Measurements from ENCODE around the gene PLAGL1.
"Not testable (repeated sequence)": the region's sequence is repeated elsewhere in the genome, so short reads cannot be mapped to it uniquely, and the experiment has no call there.

PLAGL1 gene

DNA sequence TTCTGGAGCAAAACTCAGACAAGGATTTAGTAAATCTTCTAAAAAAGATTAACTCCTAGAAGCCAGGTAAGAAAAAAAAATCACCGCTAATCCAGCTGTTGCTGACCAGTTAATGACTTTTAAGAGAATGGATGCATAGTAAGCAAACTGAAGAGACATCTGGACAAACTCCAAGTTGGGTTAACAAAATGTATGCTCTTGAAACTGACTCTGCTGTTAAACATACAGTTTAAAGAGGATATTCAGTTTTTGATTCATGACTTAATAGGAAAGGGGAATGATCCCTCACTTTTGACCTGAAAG lies 70.4 kb downstream of the PLAGL1 start:
- no peak overlapping the region for H3K4me3 ChIP-seq (ENCODE audit: low read depth, low read length)
- TF ChIP-seq, protein P1, sequence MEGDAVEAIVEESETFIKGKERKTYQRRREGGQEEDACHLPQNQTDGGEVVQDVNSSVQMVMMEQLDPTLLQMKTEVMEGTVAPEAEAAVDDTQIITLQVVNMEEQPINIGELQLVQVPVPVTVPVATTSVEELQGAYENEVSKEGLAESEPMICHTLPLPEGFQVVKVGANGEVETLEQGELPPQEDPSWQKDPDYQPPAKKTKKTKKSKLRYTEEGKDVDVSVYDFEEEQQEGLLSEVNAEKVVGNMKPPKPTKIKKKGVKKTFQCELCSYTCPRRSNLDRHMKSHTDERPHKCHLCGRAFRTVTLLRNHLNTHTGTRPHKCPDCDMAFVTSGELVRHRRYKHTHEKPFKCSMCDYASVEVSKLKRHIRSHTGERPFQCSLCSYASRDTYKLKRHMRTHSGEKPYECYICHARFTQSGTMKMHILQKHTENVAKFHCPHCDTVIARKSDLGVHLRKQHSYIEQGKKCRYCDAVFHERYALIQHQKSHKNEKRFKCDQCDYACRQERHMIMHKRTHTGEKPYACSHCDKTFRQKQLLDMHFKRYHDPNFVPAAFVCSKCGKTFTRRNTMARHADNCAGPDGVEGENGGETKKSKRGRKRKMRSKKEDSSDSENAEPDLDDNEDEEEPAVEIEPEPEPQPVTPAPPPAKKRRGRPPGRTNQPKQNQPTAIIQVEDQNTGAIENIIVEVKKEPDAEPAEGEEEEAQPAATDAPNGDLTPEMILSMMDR (IDR thresholded peaks at IDR 0.05; ENCODE audit: borderline replicate concordance, insufficient read depth, low read depth, low read length), result no peak

DNA sequence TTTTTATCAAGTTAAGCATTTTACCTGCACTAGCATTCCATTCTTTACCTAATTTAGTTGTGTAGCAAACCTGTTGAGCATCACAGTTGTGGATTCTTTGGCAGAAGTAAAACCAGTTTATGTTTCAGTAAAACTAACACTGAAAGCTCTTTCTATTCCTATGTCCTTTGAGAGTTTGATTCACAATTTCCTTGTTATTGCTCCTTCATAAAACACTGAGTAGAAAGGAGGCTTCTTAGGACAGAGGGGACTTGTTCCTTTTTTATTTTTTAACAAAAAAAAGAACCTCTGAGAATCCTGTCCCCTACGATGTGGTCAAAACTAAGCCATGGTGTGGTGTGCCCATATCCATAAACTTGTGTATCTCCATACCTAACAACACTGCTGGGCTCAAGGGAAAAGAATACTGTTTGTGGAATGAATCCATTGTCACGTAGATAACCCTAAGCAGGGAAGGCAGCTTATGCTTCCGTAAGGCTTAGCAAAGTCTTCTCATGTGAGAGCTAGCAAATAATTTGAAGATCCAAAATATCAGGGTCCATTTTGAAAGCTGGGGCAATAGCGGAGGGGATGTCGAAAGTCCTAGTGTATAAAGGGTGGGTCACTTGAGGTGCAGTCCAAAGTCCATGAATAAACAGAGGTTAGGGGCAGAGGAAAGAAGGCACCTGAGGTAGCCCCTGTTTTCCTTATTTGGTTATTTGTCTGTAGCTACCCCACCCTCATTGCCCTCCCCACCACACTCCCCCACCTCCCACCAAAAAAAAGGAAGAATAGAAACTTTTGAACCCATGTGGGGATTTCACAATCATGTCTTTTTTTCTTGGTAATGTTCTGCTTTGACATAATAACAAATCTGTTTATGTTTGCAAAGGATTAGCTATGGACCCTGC lies 71.0 kb downstream of the PLAGL1 start:
- TF ChIP-seq, protein P1 (IDR thresholded peaks at IDR 0.05; ENCODE audit: borderline replicate concordance, insufficient read depth, low read depth, low read length), result no peak
- no peak overlapping the region for H3K4me3 ChIP-seq (ENCODE audit: low read depth, low read length)

DNA sequence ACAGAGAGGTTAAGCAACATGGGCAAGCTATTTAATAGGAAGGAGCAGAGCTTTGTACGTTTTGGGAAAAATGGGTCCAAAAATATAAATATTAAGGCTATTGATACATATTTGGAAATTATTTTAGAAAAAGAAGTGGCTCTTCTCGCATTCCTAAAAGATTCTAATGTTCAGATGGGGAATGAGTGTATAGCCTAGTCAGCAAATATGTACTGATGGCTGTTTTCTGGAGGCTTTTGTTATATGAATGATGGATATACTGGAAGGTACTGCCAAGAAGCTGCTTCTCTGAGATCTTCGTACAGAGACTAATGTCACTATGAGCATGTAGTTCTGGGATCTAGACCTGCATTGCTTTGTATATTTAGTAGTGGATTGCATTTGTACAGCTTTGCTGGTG lies 71.7 kb downstream of the PLAGL1 start:
- TF ChIP-seq, protein P1 (IDR thresholded peaks at IDR 0.05; ENCODE audit: borderline replicate concordance, insufficient read depth, low read depth, low read length), result no peak
- H3K4me3 ChIP-seq (ENCODE audit: low read depth, low read length), result no peak overlapping the region

DNA sequence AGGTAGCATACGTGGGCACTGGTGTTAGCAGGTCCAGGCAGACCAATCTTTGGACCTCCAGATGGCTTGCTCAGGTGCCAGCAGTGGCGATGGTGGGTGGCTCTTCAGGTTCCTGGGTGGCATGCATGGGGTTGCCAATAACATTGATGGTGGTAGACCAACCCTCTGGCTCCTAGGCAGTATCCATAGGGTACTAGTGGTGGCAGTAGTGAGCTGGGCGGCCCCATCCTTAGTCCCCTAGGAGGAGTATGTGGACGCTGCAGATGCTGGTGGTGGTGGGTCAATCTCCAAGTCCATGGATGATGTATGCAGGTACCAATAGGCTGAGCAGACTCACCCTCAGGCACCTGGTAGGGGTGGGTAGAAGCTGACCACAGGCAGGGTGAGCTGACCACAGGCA lies 73.2 kb downstream of the PLAGL1 start:
- TF ChIP-seq, protein P1 (IDR thresholded peaks at IDR 0.05; ENCODE audit: borderline replicate concordance, insufficient read depth, low read depth, low read length), result no peak
- H3K4me3 ChIP-seq (ENCODE audit: low read depth, low read length), result no peak overlapping the region

DNA sequence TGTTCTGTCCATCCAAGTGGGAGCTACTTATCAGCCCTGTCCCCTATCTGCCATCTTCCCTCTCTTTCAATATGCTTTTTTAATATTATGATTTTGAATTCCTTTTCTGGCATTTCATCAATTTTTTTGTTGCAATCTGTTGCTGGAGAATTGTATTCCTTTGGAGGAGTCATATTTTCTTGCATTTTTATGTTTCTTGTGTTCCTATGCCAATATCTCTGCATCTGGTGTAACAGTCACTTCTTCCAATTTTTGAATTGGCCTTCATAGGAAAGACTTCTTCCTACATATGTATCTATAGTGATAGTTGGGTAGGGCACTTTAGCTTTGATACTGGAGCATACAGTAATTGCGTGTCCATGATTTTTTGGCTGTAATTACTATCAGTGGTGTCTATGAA lies 73.7 kb downstream of the PLAGL1 start:
- no peak overlapping the region for H3K4me3 ChIP-seq (ENCODE audit: low read depth, low read length)
- TF ChIP-seq, protein P1 (IDR thresholded peaks at IDR 0.05; ENCODE audit: borderline replicate concordance, insufficient read depth, low read depth, low read length), result no peak

DNA sequence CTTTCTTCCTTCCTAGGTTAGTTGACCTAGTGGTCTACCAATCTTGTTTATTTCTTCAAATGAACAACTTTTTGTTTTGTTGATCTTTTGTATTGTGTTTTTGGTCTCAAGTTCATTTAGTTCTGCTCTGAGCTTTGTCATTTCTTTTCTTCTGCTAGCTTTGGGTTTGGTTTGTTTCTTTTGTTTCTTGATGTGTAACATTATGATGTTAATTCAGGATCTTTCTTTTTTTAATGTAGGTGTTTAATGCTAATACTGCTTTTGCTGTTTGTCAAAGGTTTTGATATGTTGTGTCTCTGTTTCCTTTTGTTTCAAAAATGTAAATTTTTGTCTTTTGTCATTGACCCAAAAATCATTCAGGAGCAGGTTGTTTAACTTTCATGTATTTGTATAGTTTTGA lies 78.1 kb downstream of the PLAGL1 start:
- TF ChIP-seq, protein P1 (IDR thresholded peaks at IDR 0.05; ENCODE audit: borderline replicate concordance, insufficient read depth, low read depth, low read length), result no peak
- no peak overlapping the region for H3K4me3 ChIP-seq (ENCODE audit: low read depth, low read length)

DNA sequence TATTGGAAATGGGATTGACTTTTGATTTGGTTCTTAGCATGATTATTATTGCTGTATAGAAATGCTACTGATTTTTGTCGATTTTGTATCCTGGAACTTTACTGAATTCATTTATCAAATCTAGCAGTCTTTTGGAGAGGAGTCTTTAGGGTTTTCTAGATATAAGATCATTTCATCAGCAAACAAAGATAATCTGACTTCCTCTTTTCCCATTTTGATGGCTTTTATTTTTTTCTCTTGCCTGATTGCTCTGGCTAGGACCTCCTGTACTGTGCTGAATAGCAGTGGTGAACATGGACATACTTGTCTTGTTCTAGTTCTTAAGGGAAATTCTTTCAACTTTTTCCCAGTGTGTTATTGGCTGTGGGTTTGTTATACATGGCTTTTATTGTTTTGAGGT lies 79.2 kb downstream of the PLAGL1 start:
- TF ChIP-seq, protein P1 (IDR thresholded peaks at IDR 0.05; ENCODE audit: borderline replicate concordance, insufficient read depth, low read depth, low read length), result no peak

DNA sequence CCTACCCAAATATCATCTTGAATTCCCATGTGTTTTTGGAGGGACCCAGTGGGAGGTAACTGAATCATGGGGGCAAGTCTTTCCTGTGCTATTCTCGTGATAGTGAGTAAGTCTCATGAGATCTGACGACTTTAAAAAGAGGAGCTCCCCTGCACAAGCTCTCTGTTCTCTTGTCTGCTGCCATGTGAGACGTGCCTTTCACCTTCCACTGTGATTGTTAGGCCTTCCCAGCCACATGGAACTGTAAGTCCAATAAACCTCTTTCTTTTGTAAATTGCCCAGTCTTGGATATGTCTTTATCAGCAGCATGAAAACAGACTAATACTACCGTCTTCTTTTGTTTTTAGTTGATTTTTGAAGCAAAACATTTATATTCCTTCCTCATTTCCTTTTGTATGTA lies 91.0 kb downstream of the PLAGL1 start:
- H3K4me3 ChIP-seq (ENCODE audit: low read depth, low read length), result not testable (repeated sequence)

More for the DNA sequence above, 79.2 kb downstream of the PLAGL1 start:
- H3K4me3 ChIP-seq (ENCODE audit: low read depth, low read length), result no peak overlapping the region
